HL-60 (cell line): ENCODE results near the gene RPRD1B.

Source experiments
- GABPA ChIP-seq: IDR thresholded peaks from 2 replicates; pipeline ENCODE4 v1.6.1; 2012; ENCODE audit warnings: low read depth
- POLR2AphosphoS5 ChIP-seq: IDR thresholded peaks from 2 replicates; pipeline ENCODE4 v1.6.1; 2012; ENCODE audit warnings: low read depth
- SPI1 ChIP-seq: IDR thresholded peaks from 2 replicates; pipeline ENCODE4 v1.6.1; 2012; ENCODE audit warnings: low read depth, mild to moderate bottlenecking, borderline replicate concordance
- TF ChIP-seq, protein P1 (sequence below): IDR thresholded peaks from one replicate; pipeline ENCODE4 v1.5.1; 2011; ENCODE audit warnings: low read length, control low read depth, inconsistent platforms; ENCODE audit not compliant: insufficient read depth
- TF ChIP-seq, protein P2 (sequence below): IDR thresholded peaks from 2 replicates; pipeline ENCODE4 v1.6.1; 2012; ENCODE audit warnings: low read depth; ENCODE audit not compliant: insufficient replicate concordance

DNA sequence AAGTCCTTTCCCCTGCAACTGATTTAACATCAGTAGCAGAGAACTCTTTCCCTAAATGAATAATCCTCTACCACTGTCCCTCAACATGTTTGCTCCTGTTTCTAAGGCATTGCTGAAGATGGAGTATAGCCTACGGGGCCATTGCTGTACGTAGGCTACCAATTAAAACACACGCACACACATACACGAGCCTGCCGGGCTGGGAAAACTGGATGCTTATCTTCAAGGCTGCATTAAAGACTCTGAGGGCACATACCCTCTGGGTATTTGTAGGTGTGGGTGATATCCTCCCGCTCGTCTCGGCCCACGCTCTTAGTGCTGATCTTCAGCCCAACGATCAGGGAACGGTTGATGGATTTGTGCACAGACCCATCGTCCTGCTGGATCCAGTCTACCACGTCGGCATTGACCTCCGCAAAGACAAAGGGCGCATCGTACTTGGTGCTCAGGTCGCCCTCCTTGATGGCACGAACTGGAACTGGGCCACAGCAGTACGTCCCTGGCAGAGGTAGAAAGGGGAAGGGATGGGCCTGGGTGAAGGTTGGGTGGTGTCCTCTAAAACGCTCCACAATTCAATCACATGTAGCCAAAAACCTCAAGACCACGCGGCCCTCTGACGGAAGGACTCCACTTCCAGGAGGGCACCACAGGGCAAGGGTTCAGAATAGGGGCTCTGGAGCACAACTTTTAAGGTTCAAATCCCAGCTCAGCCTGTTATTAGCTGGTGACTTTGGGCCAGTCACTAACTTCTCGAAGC, 105.8 kb downstream of the RPRD1B start:
- TF ChIP-seq, protein P1, sequence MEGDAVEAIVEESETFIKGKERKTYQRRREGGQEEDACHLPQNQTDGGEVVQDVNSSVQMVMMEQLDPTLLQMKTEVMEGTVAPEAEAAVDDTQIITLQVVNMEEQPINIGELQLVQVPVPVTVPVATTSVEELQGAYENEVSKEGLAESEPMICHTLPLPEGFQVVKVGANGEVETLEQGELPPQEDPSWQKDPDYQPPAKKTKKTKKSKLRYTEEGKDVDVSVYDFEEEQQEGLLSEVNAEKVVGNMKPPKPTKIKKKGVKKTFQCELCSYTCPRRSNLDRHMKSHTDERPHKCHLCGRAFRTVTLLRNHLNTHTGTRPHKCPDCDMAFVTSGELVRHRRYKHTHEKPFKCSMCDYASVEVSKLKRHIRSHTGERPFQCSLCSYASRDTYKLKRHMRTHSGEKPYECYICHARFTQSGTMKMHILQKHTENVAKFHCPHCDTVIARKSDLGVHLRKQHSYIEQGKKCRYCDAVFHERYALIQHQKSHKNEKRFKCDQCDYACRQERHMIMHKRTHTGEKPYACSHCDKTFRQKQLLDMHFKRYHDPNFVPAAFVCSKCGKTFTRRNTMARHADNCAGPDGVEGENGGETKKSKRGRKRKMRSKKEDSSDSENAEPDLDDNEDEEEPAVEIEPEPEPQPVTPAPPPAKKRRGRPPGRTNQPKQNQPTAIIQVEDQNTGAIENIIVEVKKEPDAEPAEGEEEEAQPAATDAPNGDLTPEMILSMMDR, result no peak
- TF ChIP-seq POLR2AphosphoS5, result no peak
- no peak for TF ChIP-seq GABPA
- TF ChIP-seq SPI1, result no peak
- TF ChIP-seq, protein P2, sequence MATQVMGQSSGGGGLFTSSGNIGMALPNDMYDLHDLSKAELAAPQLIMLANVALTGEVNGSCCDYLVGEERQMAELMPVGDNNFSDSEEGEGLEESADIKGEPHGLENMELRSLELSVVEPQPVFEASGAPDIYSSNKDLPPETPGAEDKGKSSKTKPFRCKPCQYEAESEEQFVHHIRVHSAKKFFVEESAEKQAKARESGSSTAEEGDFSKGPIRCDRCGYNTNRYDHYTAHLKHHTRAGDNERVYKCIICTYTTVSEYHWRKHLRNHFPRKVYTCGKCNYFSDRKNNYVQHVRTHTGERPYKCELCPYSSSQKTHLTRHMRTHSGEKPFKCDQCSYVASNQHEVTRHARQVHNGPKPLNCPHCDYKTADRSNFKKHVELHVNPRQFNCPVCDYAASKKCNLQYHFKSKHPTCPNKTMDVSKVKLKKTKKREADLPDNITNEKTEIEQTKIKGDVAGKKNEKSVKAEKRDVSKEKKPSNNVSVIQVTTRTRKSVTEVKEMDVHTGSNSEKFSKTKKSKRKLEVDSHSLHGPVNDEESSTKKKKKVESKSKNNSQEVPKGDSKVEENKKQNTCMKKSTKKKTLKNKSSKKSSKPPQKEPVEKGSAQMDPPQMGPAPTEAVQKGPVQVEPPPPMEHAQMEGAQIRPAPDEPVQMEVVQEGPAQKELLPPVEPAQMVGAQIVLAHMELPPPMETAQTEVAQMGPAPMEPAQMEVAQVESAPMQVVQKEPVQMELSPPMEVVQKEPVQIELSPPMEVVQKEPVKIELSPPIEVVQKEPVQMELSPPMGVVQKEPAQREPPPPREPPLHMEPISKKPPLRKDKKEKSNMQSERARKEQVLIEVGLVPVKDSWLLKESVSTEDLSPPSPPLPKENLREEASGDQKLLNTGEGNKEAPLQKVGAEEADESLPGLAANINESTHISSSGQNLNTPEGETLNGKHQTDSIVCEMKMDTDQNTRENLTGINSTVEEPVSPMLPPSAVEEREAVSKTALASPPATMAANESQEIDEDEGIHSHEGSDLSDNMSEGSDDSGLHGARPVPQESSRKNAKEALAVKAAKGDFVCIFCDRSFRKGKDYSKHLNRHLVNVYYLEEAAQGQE, result no peak
